ENCODE results near the gene GPR55. TPM values are rescaled to one million over a fixed set of nuclear protein-coding genes. Genes with fewer than 3 reads are reported as not detected.
"Not testable (repeated sequence)": the region's sequence is repeated elsewhere in the genome, so short reads cannot be mapped to it uniquely, and the experiment has no call there.

Gene GPR55
- total and polyA plus RNA-seq, 2 donors (not counting 1 experiment from before 2014, with no cell fraction given): 3.0 to 4.1 TPM

DNA sequence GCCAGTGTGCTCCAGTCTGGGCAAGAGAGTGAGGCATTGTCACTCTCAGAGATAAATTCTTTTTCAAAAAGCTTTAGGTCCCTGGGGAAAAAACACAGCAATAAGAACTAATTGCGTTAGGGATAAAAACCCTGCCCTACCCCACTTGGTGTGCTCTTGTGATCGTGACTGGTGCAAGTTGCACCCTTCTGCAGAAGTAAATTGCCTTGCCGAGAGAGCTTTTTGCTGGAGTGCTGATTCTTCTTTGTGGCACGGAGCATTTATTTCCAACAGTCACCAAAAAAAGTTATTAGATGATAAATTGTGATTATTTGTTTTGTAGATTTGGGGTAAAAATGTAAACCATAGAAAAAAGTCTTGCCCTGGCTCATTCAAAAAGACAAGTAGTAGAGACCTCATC, 12.3 kb upstream of the GPR55 start:
- intact Hi-C loops (cut with micrococcal nuclease): no loop called here
- H3K9me3 Mint-ChIP-seq (ENCODE audit: insufficient read depth): no peaks in the 10 kb centered on the region
- H2AFZ ChIP-seq (ENCODE audit: insufficient read depth, low read depth, low read length, poor library complexity, severe bottlenecking): no peak overlapping the region
- POLR2A ChIA-PET: no interaction called here
- H3K4me2 ChIP-seq (replicated peaks; ENCODE audit: low read depth, low read length, poor library complexity, severe bottlenecking): no peak overlapping the region
- H3K27ac ChIP-seq (ENCODE audit: low read length in 2 of 2): no peak overlapping the region
- no peak overlapping the region for H3K4me3 Mint-ChIP-seq
- no peaks in the 10 kb centered on the region for H3K36me3 ChIP-seq (replicated peaks in 1 of 2; ENCODE audit: control extremely low read depth in 1 of 2, control insufficient read depth in 1 of 2, extremely low read depth in 1 of 2, insufficient read depth in 2 of 2, low read length in 1 of 2)
- H3K27me3 Mint-ChIP-seq: peaks cover 7% of the 10 kb centered on the region
- no peak overlapping the region for H3K27ac Mint-ChIP-seq
- no peak overlapping the region for H3K9ac ChIP-seq (ENCODE audit: low read length)
- H3K79me2 ChIP-seq (ENCODE audit: control insufficient read depth, insufficient read depth, low read length): no peaks in the 10 kb centered on the region
- peaks cover 0 to 37% (median 16%) of the 10 kb centered on the region in 3 donors for H3K9me3 ChIP-seq (ENCODE audit: control extremely low read depth in 1 of 3, control insufficient read depth in 2 of 3, insufficient read depth in 1 of 3, low read length in 2 of 3)
- ATAC-seq (ENCODE audit: low read depth) (no peak), DNase-seq (no peak)
- H3K4me1 ChIP-seq (ENCODE audit: control insufficient read depth in 2 of 2, insufficient read depth in 2 of 2, low read length in 2 of 2): no peaks in the 10 kb centered on the region
- TF ChIP-seq, protein P1, sequence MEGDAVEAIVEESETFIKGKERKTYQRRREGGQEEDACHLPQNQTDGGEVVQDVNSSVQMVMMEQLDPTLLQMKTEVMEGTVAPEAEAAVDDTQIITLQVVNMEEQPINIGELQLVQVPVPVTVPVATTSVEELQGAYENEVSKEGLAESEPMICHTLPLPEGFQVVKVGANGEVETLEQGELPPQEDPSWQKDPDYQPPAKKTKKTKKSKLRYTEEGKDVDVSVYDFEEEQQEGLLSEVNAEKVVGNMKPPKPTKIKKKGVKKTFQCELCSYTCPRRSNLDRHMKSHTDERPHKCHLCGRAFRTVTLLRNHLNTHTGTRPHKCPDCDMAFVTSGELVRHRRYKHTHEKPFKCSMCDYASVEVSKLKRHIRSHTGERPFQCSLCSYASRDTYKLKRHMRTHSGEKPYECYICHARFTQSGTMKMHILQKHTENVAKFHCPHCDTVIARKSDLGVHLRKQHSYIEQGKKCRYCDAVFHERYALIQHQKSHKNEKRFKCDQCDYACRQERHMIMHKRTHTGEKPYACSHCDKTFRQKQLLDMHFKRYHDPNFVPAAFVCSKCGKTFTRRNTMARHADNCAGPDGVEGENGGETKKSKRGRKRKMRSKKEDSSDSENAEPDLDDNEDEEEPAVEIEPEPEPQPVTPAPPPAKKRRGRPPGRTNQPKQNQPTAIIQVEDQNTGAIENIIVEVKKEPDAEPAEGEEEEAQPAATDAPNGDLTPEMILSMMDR (IDR thresholded peaks at IDR 0.05): no peak
- no peak for TF ChIP-seq EZH2 (IDR thresholded peaks at IDR 0.05; ENCODE audit: borderline replicate concordance, insufficient read depth, low read depth, low read length, poor library complexity, severe bottlenecking)
- 100% methylated on average over 1 of the region's 4 CpGs for WGBS (ENCODE audit: insufficient coverage)
- H3K4me1 Mint-ChIP-seq: no peaks in the 10 kb centered on the region
- CTCF ChIA-PET: interaction anchor here (1.1 kb wide), 1 partner anchor 113 kb away, joined by 3 read pairs; no protein-coding TSS in a partner anchor
- H4K20me1 ChIP-seq (ENCODE audit: control insufficient read depth, insufficient read depth, low read length, poor library complexity, severe bottlenecking): no peaks in the 10 kb centered on the region
- no peak overlapping the region for H3K4me3 ChIP-seq (ENCODE audit: control extremely low read depth in 1 of 5, extremely low read depth in 1 of 5, insufficient read depth in 1 of 5, low read depth in 2 of 5, low read length in 4 of 5)
- H3K27me3 ChIP-seq (replicated peaks in 1 of 4; ENCODE audit: control extremely low read depth in 1 of 4, control insufficient read depth in 3 of 4, insufficient read depth in 4 of 4, low read length in 3 of 4): peaks cover 0 to 11% (median 0%) of the 10 kb centered on the region in 4 experiments

DNA sequence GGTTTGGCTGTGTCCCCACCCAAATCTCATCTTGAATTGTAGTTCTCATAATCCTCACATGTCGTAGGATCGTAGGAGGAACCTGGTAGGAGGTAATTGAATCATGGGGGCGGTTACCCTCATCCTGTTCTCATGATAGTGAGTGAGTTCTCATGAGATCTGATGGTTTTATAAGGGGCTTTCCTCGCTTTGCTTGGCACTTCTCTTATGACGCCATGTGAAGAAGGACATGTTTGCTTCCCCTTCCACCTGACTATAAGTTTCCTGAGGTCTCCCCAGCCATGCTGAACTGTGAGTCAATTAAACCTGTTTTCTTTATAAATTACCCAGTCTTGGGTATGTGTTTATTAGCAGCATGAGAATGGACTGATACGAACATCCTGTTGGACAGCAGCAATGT, 11.2 kb upstream of the GPR55 start:
- peaks cover 0 to 37% (median 16%) of the 10 kb centered on the region in 3 donors for H3K9me3 ChIP-seq (ENCODE audit: control extremely low read depth in 1 of 3, control insufficient read depth in 2 of 3, insufficient read depth in 1 of 3, low read length in 2 of 3)
- DNase-seq; H3K4me1 Mint-ChIP-seq; H3K27ac ChIP-seq (ENCODE audit: low read length in 2 of 2); H3K36me3 ChIP-seq (replicated peaks in 1 of 2; ENCODE audit: control extremely low read depth in 1 of 2, control insufficient read depth in 1 of 2, extremely low read depth in 1 of 2, insufficient read depth in 2 of 2, low read length in 1 of 2); CTCF ChIA-PET; H3K27ac Mint-ChIP-seq; POLR2A ChIA-PET; intact Hi-C loops (cut with micrococcal nuclease); H3K4me2 ChIP-seq (replicated peaks; ENCODE audit: low read depth, low read length, poor library complexity, severe bottlenecking); H4K20me1 ChIP-seq (ENCODE audit: control insufficient read depth, insufficient read depth, low read length, poor library complexity, severe bottlenecking); H3K27me3 Mint-ChIP-seq; H3K4me1 ChIP-seq (ENCODE audit: control insufficient read depth in 2 of 2, insufficient read depth in 2 of 2, low read length in 2 of 2); H3K9me3 Mint-ChIP-seq (ENCODE audit: insufficient read depth); H2AFZ ChIP-seq (ENCODE audit: insufficient read depth, low read depth, low read length, poor library complexity, severe bottlenecking); H3K9ac ChIP-seq (ENCODE audit: low read length); H3K4me3 ChIP-seq (ENCODE audit: control extremely low read depth in 1 of 5, extremely low read depth in 1 of 5, insufficient read depth in 1 of 5, low read depth in 2 of 5, low read length in 4 of 5); ATAC-seq (ENCODE audit: low read depth); H3K4me3 Mint-ChIP-seq; H3K79me2 ChIP-seq (ENCODE audit: control insufficient read depth, insufficient read depth, low read length): not testable (repeated sequence)
- peaks cover 0 to 11% (median 0%) of the 10 kb centered on the region in 4 experiments for H3K27me3 ChIP-seq (replicated peaks in 1 of 4; ENCODE audit: control extremely low read depth in 1 of 4, control insufficient read depth in 3 of 4, insufficient read depth in 4 of 4, low read length in 3 of 4)
- WGBS (ENCODE audit: insufficient coverage): 100% methylated on average over 3 of the region's 6 CpGs

All from B cell (primary cell).